Vagina (tissue), 2 donors: ENCODE results near the gene DLG2.

Source experiments
- POLR2A ChIP-seq, 2 donors: fragments of 450-650 bp; IDR thresholded peaks; one replicate each; pipeline ENCODE4 v1.6.1; 2017; ENCODE audit warnings: antibody characterized with exemption in 2 of 2, mild to moderate bottlenecking in 2 of 2, moderate library complexity in 2 of 2
- TF ChIP-seq, protein P1 (sequence below), 3 experiments: fragments of 450-650 bp in 2 of 3; fragments of 200-600 bp in 1 of 3; sonication (generic) in 1 of 3; IDR thresholded peaks; one replicate each; pipeline ENCODE4 v1.5.1; 2017 to 2019; ENCODE audit warnings: antibody characterized with exemption in 3 of 3, mild to moderate bottlenecking in 2 of 3, moderate library complexity in 2 of 3

DNA sequence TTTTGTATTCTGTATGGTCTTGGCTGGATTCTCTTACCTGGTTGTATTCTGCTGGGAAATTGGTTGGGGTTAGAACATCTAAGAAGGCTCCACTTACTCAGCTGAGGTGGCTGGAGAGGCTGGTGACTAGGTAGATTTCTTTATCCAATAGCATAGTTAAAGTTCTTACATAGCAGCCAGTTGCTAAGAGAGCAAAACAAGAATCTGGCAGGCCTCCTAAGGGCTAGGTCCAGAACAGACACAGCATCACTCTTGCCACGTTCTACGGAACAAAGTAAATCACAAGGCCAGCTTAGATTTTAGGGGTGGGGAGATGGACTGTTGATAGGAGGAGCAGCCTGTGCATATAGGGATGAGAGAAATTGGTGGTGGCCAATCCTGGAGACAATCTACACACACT lies 2199.6 kb downstream of the DLG2 start:
- no peak for TF ChIP-seq POLR2A (IDR thresholded peaks at IDR 0.05)
- TF ChIP-seq, protein P1, sequence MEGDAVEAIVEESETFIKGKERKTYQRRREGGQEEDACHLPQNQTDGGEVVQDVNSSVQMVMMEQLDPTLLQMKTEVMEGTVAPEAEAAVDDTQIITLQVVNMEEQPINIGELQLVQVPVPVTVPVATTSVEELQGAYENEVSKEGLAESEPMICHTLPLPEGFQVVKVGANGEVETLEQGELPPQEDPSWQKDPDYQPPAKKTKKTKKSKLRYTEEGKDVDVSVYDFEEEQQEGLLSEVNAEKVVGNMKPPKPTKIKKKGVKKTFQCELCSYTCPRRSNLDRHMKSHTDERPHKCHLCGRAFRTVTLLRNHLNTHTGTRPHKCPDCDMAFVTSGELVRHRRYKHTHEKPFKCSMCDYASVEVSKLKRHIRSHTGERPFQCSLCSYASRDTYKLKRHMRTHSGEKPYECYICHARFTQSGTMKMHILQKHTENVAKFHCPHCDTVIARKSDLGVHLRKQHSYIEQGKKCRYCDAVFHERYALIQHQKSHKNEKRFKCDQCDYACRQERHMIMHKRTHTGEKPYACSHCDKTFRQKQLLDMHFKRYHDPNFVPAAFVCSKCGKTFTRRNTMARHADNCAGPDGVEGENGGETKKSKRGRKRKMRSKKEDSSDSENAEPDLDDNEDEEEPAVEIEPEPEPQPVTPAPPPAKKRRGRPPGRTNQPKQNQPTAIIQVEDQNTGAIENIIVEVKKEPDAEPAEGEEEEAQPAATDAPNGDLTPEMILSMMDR (IDR thresholded peaks at IDR 0.05): no peak
